Activated naive CD4-positive, alpha-beta T cell treated with Interleukin-2 at 50 U/mL for 16 hours (primary cell): ENCODE data around the gene KRTAP5-6.
"Not testable (repeated sequence)": the region's sequence is repeated elsewhere in the genome, so short reads cannot be mapped to it uniquely, and the experiment has no call there.

ENCODE experiments used
- DNase-seq: peaks from one replicate; pipeline ENCODE4 v3.0.0-alpha.2; 2020

The KRTAP5-6 gene

GRCh38 chr11:1661454-1662269, 35.3 kb upstream of the KRTAP5-6 start:
- not testable (repeated sequence) for DNase-seq

DNA sequence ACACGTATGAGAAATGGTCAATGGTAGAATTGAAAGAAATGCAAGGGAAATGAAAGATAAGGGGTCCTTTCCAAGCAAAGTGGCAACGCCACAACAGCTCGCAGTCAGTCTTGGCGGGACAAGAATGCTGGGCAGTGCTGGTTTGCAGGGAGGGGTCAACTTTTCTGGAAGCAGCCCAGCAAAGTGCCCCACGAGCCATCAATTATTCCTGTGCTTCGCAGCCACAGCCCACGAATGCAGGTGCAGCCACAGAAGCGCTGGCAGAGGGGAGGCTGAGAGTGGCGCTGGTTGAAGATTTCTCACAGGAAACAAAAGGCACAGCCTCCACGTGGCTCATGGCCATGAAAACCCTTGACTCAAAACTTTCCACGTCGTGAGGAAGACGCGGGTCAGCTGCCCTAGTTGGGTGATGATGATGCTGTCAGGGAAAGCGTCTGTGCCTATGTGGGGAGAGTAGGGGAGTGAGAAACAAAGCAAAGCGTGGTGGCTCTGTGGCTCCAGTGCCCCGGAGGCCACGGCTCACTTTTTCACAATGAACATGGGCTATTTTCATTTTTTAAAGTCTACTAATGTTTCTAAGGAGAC, 34.2 kb upstream of the KRTAP5-6 start:
- not testable (repeated sequence) for DNase-seq

GRCh38 chr11:1665313-1665712, 31.7 kb upstream of the KRTAP5-6 start:
- no peak for DNase-seq

DNA sequence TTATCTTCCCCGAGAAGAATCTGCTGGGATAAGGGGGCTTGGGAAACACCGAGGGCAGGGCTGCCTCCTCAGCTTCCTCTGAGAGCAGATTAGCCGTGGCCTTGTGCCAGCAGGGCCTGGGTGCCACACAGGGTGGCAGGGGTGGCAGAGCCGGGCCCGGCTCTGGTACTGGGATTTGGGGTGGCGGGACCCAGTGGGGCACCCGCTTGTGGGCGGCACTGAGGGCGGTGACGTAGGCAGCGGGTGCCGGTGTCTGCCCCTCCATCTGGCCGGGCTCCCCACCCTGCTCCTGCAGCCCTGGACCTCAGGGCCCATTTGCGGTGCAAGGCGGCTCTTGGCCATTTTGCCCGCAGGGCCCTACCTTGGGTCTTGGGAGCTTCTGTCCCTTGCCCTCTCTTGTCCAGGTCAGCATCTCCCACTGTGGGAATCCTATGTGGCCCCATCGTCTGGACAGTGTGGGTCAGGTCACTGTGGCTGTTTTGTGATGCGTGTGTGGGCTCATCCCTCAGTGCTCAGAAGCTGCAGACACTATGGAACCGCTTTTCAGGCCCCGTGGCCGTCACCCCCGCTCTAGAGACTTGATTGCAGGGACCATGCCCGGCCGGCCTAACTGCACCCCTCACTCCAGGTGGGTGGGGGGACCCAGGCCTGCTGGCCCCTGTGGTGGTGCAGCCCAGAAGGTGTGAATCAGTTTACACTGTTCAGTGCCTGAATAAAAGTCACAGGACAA, 29.7 kb upstream of the KRTAP5-6 start:
- DNase-seq: no peak

DNA sequence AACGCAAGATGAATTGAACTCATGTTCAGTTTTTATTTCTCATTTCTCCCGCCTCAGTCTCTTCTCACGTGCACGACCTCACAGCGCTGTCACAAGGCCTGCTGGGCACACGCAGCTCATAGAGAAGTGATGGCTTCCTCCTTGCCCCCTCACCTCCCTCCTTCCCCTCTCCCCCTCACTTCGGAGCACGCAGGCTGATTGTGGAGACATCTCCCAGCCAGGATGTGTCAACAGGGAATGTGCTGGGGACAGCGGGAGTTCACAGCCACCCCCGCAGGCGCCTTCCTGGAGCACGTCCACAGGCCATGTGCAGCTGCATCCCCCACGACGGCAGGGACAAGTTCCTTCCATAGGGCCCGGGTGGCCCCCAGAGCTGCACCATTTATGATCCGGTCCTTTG, 29.1 kb upstream of the KRTAP5-6 start:
- no peak for DNase-seq

DNA sequence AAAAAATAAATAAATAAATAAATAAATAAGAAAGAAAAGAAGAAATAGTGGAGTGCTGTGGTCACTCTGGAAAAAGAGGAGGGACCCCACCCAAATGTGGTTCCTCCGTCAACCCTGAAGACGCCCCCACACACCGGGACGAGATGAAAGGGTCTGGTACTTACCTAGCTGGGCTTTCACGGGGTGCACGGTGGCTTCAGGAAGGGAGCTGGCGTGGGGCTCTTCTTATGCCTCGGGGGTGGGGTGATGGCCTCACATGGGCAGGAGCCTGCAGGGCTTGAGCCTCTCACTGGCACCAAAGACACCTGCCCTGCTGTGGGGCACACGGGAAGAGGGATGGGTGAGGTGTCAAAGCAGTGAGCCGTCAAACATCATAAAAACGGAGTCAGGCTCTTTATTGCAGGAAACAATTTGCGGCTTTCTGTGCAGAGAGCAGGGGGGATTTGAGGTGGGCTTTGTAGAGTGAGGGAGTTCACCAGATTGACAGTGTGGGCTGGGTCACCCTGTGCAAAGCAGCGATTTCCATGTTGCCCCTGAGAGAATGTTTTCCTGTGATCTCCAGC, 28.0 kb upstream of the KRTAP5-6 start:
- no peak for DNase-seq

- DNase-seq: no peak
Measured at GRCh38 chr11:1669546-1670218, 27.3 kb upstream of the KRTAP5-6 start.

GRCh38 chr11:1670457-1670856, 26.5 kb upstream of the KRTAP5-6 start:
- not testable (repeated sequence) for DNase-seq

- no peak for DNase-seq
Measured at GRCh38 chr11:1670905-1671371, 26.1 kb upstream of the KRTAP5-6 start.

- no peak for DNase-seq
Measured at GRCh38 chr11:1671658-1672057, 25.3 kb upstream of the KRTAP5-6 start.

DNA sequence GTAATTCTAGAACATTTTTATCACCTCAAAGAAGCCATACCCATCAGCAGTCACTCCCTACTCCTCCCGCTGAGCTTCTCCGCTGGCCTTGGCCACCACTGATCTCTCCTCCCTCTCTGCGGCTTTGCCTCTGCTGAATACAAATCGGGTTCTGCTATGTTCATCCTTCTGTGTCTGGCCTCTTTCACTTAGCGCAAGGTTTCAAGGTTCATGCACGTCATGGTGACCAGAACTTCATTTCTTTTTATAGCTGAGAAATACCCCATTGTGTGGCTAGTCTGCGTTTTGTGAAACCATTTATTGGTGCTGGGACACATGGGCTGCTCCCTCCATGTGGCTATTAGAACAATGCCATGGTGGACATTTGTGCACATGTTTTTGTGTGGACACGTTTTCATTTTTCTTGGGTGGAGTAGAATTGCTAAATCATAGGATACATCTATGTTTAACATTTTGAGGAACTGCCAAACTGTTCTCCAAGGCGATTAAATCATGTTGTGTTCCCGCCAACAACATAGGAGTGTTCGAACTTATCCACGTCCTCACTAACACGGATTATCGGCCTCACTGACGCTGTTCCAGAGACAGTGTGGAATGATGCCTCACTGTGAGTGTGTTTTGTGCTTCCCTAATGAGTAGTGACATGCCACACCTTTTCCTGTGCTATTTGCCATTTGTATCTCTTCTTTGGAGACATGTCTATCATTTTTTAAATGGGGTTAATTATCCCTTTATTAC, 24.2 kb upstream of the KRTAP5-6 start:
- no peak for DNase-seq

DNA sequence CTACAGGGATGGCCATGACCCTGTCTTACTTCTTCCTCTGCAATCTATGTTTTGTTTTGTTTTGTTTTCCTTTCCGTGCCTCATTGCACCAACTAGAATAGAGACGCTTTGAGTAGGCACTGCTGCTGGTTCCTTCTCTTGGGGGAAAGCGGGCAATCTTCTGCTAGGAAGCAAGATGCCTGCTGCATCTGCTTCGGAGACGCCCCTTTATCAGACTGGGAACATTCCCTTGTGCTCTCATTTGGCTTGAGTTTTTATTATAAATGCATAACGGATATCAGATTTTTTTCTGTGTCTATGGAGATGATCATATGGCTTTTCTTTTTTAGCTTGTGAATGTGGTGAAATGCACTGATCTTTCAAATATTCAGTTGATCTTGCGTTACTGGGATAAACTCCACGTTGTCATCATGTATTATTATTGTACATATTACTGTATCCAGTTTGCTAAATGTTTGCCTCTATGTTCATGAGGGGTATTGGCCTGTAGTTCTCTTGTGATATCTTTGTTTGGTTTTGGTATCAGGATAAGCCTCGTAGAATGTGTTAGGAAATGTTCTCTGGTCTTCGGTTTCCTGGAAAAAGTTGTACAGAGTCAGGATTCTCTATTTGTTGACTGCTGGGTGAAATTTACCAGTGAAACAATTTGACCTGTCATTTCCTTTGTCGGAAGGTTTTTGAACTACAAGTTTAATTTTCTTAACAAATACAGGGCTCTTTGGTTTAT, 23.4 kb upstream of the KRTAP5-6 start:
- no peak for DNase-seq

GRCh38 chr11:1674173-1675131, 22.5 kb upstream of the KRTAP5-6 start:
- no peak for DNase-seq

GRCh38 chr11:1675536-1676228, 21.3 kb upstream of the KRTAP5-6 start:
- DNase-seq: no peak

GRCh38 chr11:1676229-1676740, 20.7 kb upstream of the KRTAP5-6 start:
- DNase-seq: no peak

DNA sequence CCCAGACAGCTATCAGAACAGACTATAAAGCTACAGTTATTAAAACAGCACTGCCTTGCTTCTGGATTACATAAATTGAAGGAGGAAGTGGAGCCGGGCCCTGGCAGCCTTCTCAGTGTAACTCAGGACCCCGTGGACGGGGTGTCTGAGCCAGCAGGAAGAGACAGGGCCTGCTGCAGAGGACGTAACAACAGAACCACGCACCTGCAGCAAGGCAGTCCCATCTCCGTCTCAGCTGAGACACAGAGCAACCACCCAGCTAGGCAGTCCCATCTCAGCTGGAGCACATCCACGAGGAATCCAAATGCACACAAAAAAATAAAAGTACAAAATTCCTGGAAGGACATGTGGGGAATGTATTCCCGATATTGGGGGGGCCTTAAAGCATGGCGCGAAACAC, 17.1 kb upstream of the KRTAP5-6 start:
- DNase-seq: no peak

DNA sequence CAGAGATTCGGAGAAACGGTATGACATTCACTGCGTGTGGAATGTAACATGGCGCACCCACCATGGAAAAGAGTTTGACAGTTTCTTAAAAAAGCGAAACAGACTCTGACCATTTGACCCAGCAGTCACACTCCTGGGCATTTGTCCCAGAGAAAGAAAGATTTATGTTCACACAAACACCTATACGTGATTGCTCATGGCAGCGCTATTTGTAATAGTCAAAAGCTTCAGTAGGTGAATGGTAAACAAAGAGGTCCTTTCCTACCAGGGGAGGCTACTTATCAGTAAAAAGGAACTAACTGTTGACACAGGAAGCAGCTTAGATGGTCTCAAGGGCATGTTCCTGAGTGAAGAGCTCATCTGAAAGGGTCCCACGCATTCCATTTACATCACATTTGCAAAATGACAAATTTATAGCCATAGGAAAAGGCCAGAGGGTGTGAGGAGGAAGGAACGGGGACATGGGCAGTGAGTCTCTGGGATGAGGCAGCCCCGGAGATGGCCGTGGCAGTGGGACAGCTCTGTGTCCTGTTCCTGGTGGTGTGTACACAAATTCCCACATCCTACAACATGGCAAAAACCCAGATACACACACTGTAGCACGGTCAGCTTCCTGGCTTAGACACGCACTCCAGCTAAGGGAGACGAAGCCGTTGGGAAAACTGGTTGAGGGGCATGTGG, 14.6 kb upstream of the KRTAP5-6 start:
- DNase-seq: no peak

- not testable (repeated sequence) for DNase-seq
Measured at GRCh38 chr11:1683216-1683615, 13.8 kb upstream of the KRTAP5-6 start.
